Stimulated activated CD4-positive, alpha-beta T cell treated with anti-CD3 and anti-CD28 coated beads, Interleukin-15, amount 100 ng/mL, for 48 hours (primary cell): ENCODE measurements around the gene EEF1AKMT2.

Source experiments
- DNase-seq, 2 donors: peaks; one replicate each; pipeline ENCODE4 v3.0.0-alpha.2; 2020; ENCODE audit warnings: low read depth in 2 of 2

The EEF1AKMT2 gene

GRCh38 chr10:124722798-124723783 is 68.6 kb downstream of the EEF1AKMT2 start:
- peak; percentile 58 to 59 for DNase-seq

- no peak for DNase-seq
These were observed 70.2 kb downstream of the EEF1AKMT2 start for GRCh38 chr10:124721330-124722045.

GRCh38 chr10:124719213-124719851 is 72.4 kb downstream of the EEF1AKMT2 start:
- DNase-seq = peak in 1 of 2 donors; percentile 57

GRCh38 chr10:124717911-124718741 is 73.6 kb downstream of the EEF1AKMT2 start:
- peak; percentile 66 to 76 for DNase-seq

GRCh38 chr10:124717041-124717757 is 74.5 kb downstream of the EEF1AKMT2 start:
- DNase-seq = no peak

GRCh38 chr10:124716369-124716768 is 75.3 kb downstream of the EEF1AKMT2 start:
- DNase-seq = no peak

- DNase-seq = no peak
These were observed 76.2 kb downstream of the EEF1AKMT2 start for GRCh38 chr10:124715439-124715838.

GRCh38 chr10:124713679-124714255 is 77.9 kb downstream of the EEF1AKMT2 start:
- no peak for DNase-seq

GRCh38 chr10:124712704-124713407 is 78.8 kb downstream of the EEF1AKMT2 start:
- no peak for DNase-seq

- DNase-seq = no peak
These were observed 80.5 kb downstream of the EEF1AKMT2 start for GRCh38 chr10:124711145-124711544.

GRCh38 chr10:124710266-124710881 is 81.3 kb downstream of the EEF1AKMT2 start:
- DNase-seq = no peak

- DNase-seq = no peak
These were observed 81.8 kb downstream of the EEF1AKMT2 start for GRCh38 chr10:124709861-124710260.

GRCh38 chr10:124708922-124709520 is 82.7 kb downstream of the EEF1AKMT2 start:
- no peak for DNase-seq

GRCh38 chr10:124708246-124708779 is 83.4 kb downstream of the EEF1AKMT2 start:
- DNase-seq = no peak
